HepG2 (cell line): ENCODE measurements around the gene CCZ1B. TPM values are rescaled to one million over a fixed set of nuclear protein-coding genes. Genes with fewer than 3 reads are reported as not detected.
"Not testable (repeated sequence)": the region's sequence is repeated elsewhere in the genome, so short reads cannot be mapped to it uniquely, and the experiment has no call there.

Source experiments
- ATAC-seq: fragments of 200-7000 bp; cut with Tn5 transposase; 3 replicates; pipeline ENCODE4 v1.9.1; 2020; ENCODE audit warnings: mild to moderate bottlenecking, moderate library complexity
- BruUV-seq: library from RNA; stranded (reverse); fragments of 400-500 nt; replicated peaks from 2 replicates; lab custom pipeline; 2021; lab: Mats Ljungman, UMichigan
- CTCF ChIA-PET: fragments of 300-600 bp; formaldehyde crosslinking; extraction: SDS; loops from one replicate; lab custom pipeline; 2021; ENCODE audit warnings: low total read pairs, inconsistent platforms, low intra/inter-chr PET ratio; lab: Yijun Ruan, JAX
- POLR2A ChIA-PET: fragments of 350-600 bp; sonication (Branson Sonifier 250); formaldehyde crosslinking; loops from one replicate; lab custom pipeline; 2020; ENCODE audit warnings: antibody characterized with exemption, inconsistent platforms; lab: Yijun Ruan, JAX
- DNase-seq: peaks from one replicate; pipeline ENCODE4 v3.0.0-alpha.2; 2015; ENCODE audit warnings: low spot score
- FAIRE-seq: peaks from 3 replicates; lab custom pipeline; 2011; peaks lifted over from hg19 to GRCh38; lab: Jason Lieb, UNC
- H2AFZ ChIP-seq: one replicate; pipeline ENCODE4 v1.6.1; 2011; ENCODE audit warnings: low read length, inconsistent platforms
- H3K27ac ChIP-seq: fragments of 300-600 bp; 3 replicates; pipeline ENCODE4 v1.8.0; 2011; ENCODE audit warnings: mixed run types, mild to moderate bottlenecking, mixed read lengths, low read length, inconsistent platforms; ENCODE audit not compliant: insufficient read depth; ENCODE audit errors: extremely low read length
- H3K27me3 ChIP-seq, 2 experiments: fragments of 200-600 bp in 1 of 2; 2 replicates in 1 of 2; 3 replicates in 1 of 2; pipeline versions ENCODE4 v1.6.0 to v1.8.0; 2011; ENCODE audit warnings: low read length in 2 of 2, mild to moderate bottlenecking in 2 of 2, moderate library complexity in 2 of 2, inconsistent platforms in 1 of 2; ENCODE audit not compliant: insufficient read depth in 2 of 2, control insufficient read depth in 1 of 2
- H3K36me3 ChIP-seq, 2 experiments: fragments of 200-600 bp in 1 of 2; replicated peaks in 1 of 2; 2 replicates in 1 of 2; 3 replicates in 1 of 2; pipeline versions ENCODE4 v1.5.1 to v1.8.0; 2011; ENCODE audit warnings: low read length in 2 of 2, inconsistent platforms in 1 of 2; ENCODE audit not compliant: insufficient read depth in 2 of 2, control insufficient read depth in 1 of 2
- H3K4me1 ChIP-seq: 2 replicates; pipeline ENCODE4 v1.5.1; 2012; ENCODE audit warnings: low read length, inconsistent platforms; ENCODE audit not compliant: insufficient read depth
- H3K4me2 ChIP-seq: 2 replicates; pipeline ENCODE4 v1.6.0; 2011; ENCODE audit warnings: low read depth, low read length, inconsistent platforms
- H3K4me3 ChIP-seq, 3 experiments: fragments of 200-600 bp in 1 of 3; sonication (generic), shearing (Covaris generic) in 1 of 3; replicated peaks in 1 of 3; 2 replicates each; pipeline ENCODE4 v1.5.1; 2011 to 2016; ENCODE audit warnings: low read length in 3 of 3, inconsistent platforms in 2 of 3, low read depth in 2 of 3, mild to moderate bottlenecking in 2 of 3, control low read depth in 1 of 3, mixed read lengths in 1 of 3; ENCODE audit not compliant: insufficient read depth in 1 of 3
- H3K79me2 ChIP-seq: one replicate; pipeline ENCODE4 v1.6.1; 2011; ENCODE audit warnings: low read length, inconsistent platforms; ENCODE audit not compliant: insufficient read depth
- H3K9ac ChIP-seq: 2 replicates; pipeline ENCODE4 v1.6.0; 2011; ENCODE audit warnings: mild to moderate bottlenecking, low read depth, low read length, inconsistent platforms; ENCODE audit not compliant: insufficient read depth
- H3K9me3 ChIP-seq: 2 replicates; pipeline ENCODE4 v1.5.1; 2012; ENCODE audit warnings: mild to moderate bottlenecking, low read length
- H4K20me1 ChIP-seq: 2 replicates; pipeline ENCODE4 v1.6.0; 2011; ENCODE audit warnings: inconsistent platforms, mild to moderate bottlenecking, low read length, moderate library complexity; ENCODE audit not compliant: insufficient read depth
- CTCF ChIP-seq: sonication (generic); formaldehyde crosslinking; IDR thresholded peaks from 2 replicates; pipeline ENCODE4 v1.5.0; 2020; ENCODE audit warnings: mild to moderate bottlenecking, missing genetic modification reagents, moderate library complexity
- FOXA3 ChIP-seq: IDR thresholded peaks from 2 replicates; pipeline ENCODE4 v1.6.1; 2016; ENCODE audit warnings: missing genetic modification reagents, missing compliant biosample characterization
- HNF4A ChIP-seq: sonication (generic); formaldehyde crosslinking; IDR thresholded peaks from 2 replicates; pipeline ENCODE4 v1.4.0; 2020; ENCODE audit warnings: missing genetic modification reagents
- PHF21A ChIP-seq: sonication (generic); formaldehyde crosslinking; IDR thresholded peaks from 2 replicates; pipeline ENCODE4 v1.5.0; 2020; ENCODE audit warnings: mild to moderate bottlenecking, missing genetic modification reagents
- RARA ChIP-seq: IDR thresholded peaks from 2 replicates; pipeline ENCODE4 v1.6.1; 2016; ENCODE audit warnings: missing genetic modification reagents, missing compliant biosample characterization
- RXRB ChIP-seq: IDR thresholded peaks from 2 replicates; pipeline ENCODE4 v1.6.1; 2016; ENCODE audit warnings: borderline replicate concordance, missing genetic modification reagents, missing compliant biosample characterization
- SAP130 ChIP-seq: IDR thresholded peaks from 2 replicates; pipeline ENCODE4 v1.6.1; 2016; ENCODE audit warnings: low read depth
- STAG1 ChIP-seq: sonication (generic); formaldehyde crosslinking; IDR thresholded peaks from 2 replicates; pipeline ENCODE4 v1.4.0; 2020; ENCODE audit warnings: missing genetic modification reagents
- ZSCAN31 ChIP-seq: sonication (generic); formaldehyde crosslinking; IDR thresholded peaks from 2 replicates; pipeline ENCODE4 v1.5.0; 2020; ENCODE audit warnings: low read depth, mild to moderate bottlenecking, missing genetic modification reagents
- WGBS: methylation state at CpG from one replicate; pipeline ENCODE4 v1.1.6; 2017; ENCODE audit warnings: low lambda C conversion rate; 5-methylcytosine and 5-hydroxymethylcytosine counted together
- in situ Hi-C: cut with HindIII; loops from 2 replicates; pipeline ENCODE4 v1.10.0; 2017; ENCODE audit warnings: low pct_unique_long_range_greater_than_20kb; ENCODE audit not compliant: extremely low pct_ligation_motif_present
- intact Hi-C: fragments of 100-400 bp; cut with micrococcal nuclease; formaldehyde crosslinking; loops from one replicate; pipeline ENCODE4 v1.10.0; 2022; ENCODE audit not compliant: unreplicated experiment
- polyA plus RNA-seq, 8 experiments: library from polyadenylated mRNA; depleted of rRNA in 3 of 8; stranded (reverse) in 7 of 8; unstranded in 1 of 8; fragments of >200 nt; fragmentation: Illumina TruSeq in 4 of 8; extraction: Trizol in 4 of 8; gene quantifications; 2 replicates each; pipeline versions ENCODE4 v1.2.1 to v1.2.3, GENCODE V29; 2011 to 2016; ENCODE audit warnings: low read depth in 4 of 8, missing spikeins in 1 of 8, mixed read lengths in 1 of 8; ENCODE audit not compliant: insufficient read depth in 1 of 8
- total RNA-seq, 5 experiments: library from RNA; depleted of rRNA; stranded (reverse); fragments of >200 nt; fragmentation: Illumina TruSeq; extraction: Trizol; gene quantifications; 2 replicates each; pipeline ENCODE4 v1.2.3, GENCODE V29; 2016; ENCODE audit warnings: low read depth in 1 of 5

The CCZ1B gene
- total and polyA plus RNA-seq, 2 of the 13 experiments (the other 11 are each of a cell fraction or from before 2014, with no cell fraction given) = 24.4 to 50.0 TPM

- BruUV-seq, ATAC-seq, POLR2A ChIA-PET, H3K79me2 ChIP-seq, intact Hi-C loops: not testable (repeated sequence)
- peaks cover 35% of the 10 kb centered on the region for H3K4me1 ChIP-seq
- TF ChIP-seq RARA (CRISPR knock-in tag) (0 out of 2 replicates have a peak, but pooled peaks have one; percentile 11), CTCF (CRISPR knock-in tag) (peak; percentile 49), FOXA3 (CRISPR knock-in tag) (0 out of 2 replicates have a peak, but pooled peaks have one; percentile 14), SAP130 (0 out of 2 replicates have a peak, but pooled peaks have one; percentile 9), HNF4A (CRISPR knock-in tag) (0 out of 2 replicates have a peak, but pooled peaks have one; percentile 12), RXRB (CRISPR knock-in tag) (peak; percentile 30; the same call in 1 of the 2 replicates), STAG1 (CRISPR knock-in tag) (peak; percentile 46), PHF21A (CRISPR knock-in tag) (0 out of 2 replicates have a peak, but pooled peaks have one; percentile 1), ZSCAN31 (CRISPR knock-in tag) (0 out of 2 replicates have a peak, but pooled peaks have one; percentile 3)
- TF ChIP-seq, all 625 proteins: peak for 9; not testable (repeated sequence) for 616
- H4K20me1 ChIP-seq, H3K4me3 ChIP-seq, H3K9ac ChIP-seq, H3K36me3 ChIP-seq, FAIRE-seq, H2AFZ ChIP-seq, DNase-seq, H3K9me3 ChIP-seq, H3K27me3 ChIP-seq, in situ Hi-C loops, CTCF ChIA-PET: not testable (repeated sequence)
- peak overlapping the region; percentile 38 for H3K27ac ChIP-seq
- WGBS = 65% methylated on average over 16 of the region's 17 CpGs
- H3K4me2 ChIP-seq = peak overlapping the region; percentile 67; the same call in 1 of the 2 replicates
Measured at GRCh38 chr7:6871421-6872144, 45.5 kb upstream of the CCZ1B start.

GRCh38 chr7:6864751-6865150 lies 38.7 kb upstream of the CCZ1B start:
- ATAC-seq, H2AFZ ChIP-seq, H3K4me2 ChIP-seq, DNase-seq, H3K27ac ChIP-seq, H3K4me1 ChIP-seq, H4K20me1 ChIP-seq, H3K4me3 ChIP-seq, intact Hi-C loops, H3K9ac ChIP-seq, H3K9me3 ChIP-seq, FAIRE-seq, H3K27me3 ChIP-seq, POLR2A ChIA-PET, BruUV-seq, CTCF ChIA-PET, in situ Hi-C loops, H3K79me2 ChIP-seq, H3K36me3 ChIP-seq: not testable (repeated sequence)
- 64% methylated on average over 6 of the region's 10 CpGs for WGBS

GRCh38 chr7:6864188-6864587 lies 38.1 kb upstream of the CCZ1B start:
- not testable (repeated sequence) for FAIRE-seq
- WGBS = 65% methylated on average over 12 of the region's 12 CpGs

More at GRCh38 chr7:6864188-6864587, 38.1 kb upstream of the CCZ1B start:
- H3K36me3 ChIP-seq, H3K27ac ChIP-seq, BruUV-seq, in situ Hi-C loops, DNase-seq, H3K4me2 ChIP-seq, H3K27me3 ChIP-seq, ATAC-seq, H3K79me2 ChIP-seq, POLR2A ChIA-PET, CTCF ChIA-PET, H3K4me3 ChIP-seq, H3K9ac ChIP-seq, H2AFZ ChIP-seq, H4K20me1 ChIP-seq, H3K9me3 ChIP-seq, H3K4me1 ChIP-seq, intact Hi-C loops: not testable (repeated sequence)
